Astrocyte of the cerebellum (primary cell): ENCODE data around the gene CERS6.

Experiments
- DNase-seq: peaks from one replicate; pipeline ENCODE4 v3.0.0-alpha.2; 2011; ENCODE audit warnings: low read depth
- H3K4me3 ChIP-seq: 2 replicates; pipeline ENCODE4 v1.5.1; 2011; ENCODE audit warnings: mild to moderate bottlenecking, low read depth, low read length, moderate library complexity
- in situ Hi-C: cut with HindIII; loops from 2 replicates; pipeline ENCODE4 v1.10.0; 2017; ENCODE audit warnings: low sequenced_read_pairs
- TF ChIP-seq, protein P1 (sequence below): IDR thresholded peaks from 2 replicates; pipeline ENCODE4 v1.5.1; 2012; ENCODE audit warnings: low read length, low read depth, moderate library complexity, mild to moderate bottlenecking; ENCODE audit errors: missing control alignments

CERS6 gene

DNA sequence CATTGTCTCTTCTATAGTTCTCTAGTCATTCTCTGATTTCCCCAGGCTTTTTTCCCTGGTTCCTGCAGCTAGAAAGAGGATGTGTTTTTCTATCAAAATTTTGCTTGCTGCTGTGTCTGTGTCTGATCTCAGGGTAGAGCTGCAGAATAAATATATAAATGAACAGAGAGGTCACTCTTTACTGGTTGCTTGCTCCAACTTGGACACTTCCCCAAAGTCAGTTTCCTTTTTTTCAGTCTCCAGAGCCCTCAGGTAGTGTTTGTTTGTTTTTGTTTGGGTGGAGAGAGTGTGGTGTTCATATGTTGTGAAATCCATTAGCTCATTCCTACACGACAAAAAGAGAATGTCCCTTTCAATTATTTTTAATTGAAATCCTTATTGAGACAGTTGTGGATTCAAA, 85.8 kb downstream of the CERS6 start:
- in situ Hi-C loops = no loop called here
- TF ChIP-seq, protein P1, sequence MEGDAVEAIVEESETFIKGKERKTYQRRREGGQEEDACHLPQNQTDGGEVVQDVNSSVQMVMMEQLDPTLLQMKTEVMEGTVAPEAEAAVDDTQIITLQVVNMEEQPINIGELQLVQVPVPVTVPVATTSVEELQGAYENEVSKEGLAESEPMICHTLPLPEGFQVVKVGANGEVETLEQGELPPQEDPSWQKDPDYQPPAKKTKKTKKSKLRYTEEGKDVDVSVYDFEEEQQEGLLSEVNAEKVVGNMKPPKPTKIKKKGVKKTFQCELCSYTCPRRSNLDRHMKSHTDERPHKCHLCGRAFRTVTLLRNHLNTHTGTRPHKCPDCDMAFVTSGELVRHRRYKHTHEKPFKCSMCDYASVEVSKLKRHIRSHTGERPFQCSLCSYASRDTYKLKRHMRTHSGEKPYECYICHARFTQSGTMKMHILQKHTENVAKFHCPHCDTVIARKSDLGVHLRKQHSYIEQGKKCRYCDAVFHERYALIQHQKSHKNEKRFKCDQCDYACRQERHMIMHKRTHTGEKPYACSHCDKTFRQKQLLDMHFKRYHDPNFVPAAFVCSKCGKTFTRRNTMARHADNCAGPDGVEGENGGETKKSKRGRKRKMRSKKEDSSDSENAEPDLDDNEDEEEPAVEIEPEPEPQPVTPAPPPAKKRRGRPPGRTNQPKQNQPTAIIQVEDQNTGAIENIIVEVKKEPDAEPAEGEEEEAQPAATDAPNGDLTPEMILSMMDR = no peak
- DNase-seq = no peak
- H3K4me3 ChIP-seq = no peak overlapping the region

DNA sequence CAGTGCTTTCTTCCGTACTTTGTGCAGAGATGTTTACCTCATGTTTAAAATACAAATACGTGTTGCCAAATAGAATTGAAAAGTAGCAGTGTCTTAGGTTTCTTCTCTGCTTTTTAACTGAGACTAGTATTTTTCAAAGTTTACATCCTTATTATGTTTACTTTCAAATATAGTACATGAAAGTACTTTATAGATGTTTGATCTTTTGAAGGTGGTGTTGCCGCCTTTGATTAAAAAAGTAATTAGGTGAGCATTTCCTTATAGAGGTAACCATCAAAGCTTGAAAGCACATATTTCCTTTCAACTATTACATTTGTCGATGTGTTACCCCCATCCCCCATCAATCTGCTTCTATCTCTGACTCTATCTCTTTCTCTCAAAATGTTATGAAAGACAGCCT, 87.0 kb downstream of the CERS6 start:
- in situ Hi-C loops = no loop called here
- H3K4me3 ChIP-seq = no peak overlapping the region
- TF ChIP-seq, protein P1 = no peak
- no peak for DNase-seq

DNA sequence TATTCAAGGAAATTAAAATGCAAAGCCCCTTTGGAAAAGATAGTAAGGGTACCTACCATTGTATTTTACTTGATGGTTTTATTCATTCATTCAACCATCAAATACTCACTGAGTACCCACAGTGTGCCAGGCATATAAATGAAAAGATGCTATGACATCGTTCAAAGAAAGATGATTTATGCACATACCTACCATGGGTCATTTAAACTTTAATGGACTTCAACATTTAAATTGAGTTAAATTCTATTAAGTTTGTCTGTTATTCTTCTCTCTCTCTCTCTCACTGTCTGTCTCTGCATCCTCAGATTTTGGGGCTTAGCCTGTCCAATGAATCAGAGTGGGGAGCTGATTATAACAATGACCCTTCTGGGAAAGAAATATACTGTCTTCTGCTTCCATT, 87.9 kb downstream of the CERS6 start:
- TF ChIP-seq, protein P1 = no peak
- no peak for DNase-seq
- H3K4me3 ChIP-seq = no peak overlapping the region
- in situ Hi-C loops = no loop called here

DNA sequence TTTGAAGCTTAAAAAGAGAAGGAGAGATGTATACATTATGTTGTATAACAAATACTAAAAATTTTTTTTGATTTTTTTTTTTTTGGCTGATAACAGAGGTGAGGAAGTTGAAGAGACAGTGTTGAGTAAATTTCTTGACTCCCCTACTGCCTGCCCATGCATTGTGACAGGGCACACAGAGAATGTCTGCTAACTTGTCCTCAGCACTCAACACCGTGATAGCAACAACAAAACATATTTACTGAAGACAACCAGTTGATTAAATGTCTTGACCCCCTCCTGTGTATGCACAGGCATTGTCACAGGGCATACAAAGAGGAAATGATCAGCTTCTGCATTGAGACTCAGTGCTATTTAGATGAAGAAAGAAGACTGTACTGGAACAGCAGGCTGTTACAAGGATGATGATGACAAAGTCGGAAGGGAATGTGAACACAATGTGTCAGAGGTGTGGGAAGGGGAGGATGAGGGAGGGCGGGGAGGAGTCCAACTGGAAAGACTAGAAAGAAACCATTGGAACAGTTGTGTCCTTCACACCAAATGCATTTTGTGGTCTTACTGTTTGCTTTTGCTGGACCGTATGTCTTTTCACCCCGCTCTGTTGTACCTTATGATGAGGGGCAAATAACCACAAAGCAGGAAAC, 89.5 kb downstream of the CERS6 start:
- in situ Hi-C loops = no loop called here
- no peak overlapping the region for H3K4me3 ChIP-seq
- peak; percentile 95 for DNase-seq
- TF ChIP-seq, protein P1 = no peak

DNA sequence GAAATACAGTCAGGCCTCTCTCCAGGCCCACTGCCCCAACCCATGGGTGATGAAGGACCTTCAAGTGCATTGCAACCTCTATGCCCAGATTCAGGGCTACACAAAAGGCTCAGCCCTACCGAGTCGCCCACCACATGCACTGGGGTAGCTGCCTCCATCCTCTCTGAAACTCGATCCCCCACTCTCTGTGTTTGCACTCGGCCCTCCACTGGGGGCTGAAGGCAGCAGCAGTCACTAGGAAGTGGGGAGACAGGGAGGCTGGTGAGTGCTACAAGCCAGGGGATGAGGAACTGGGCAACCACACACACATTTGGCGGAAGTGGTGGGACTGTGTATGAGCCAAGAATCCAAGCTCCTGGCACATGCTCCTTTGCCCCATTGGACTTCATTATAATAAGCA, 94.6 kb downstream of the CERS6 start:
- H3K4me3 ChIP-seq = no peak overlapping the region
- in situ Hi-C loops = no loop called here
- TF ChIP-seq, protein P1 = no peak
- DNase-seq = no peak

DNA sequence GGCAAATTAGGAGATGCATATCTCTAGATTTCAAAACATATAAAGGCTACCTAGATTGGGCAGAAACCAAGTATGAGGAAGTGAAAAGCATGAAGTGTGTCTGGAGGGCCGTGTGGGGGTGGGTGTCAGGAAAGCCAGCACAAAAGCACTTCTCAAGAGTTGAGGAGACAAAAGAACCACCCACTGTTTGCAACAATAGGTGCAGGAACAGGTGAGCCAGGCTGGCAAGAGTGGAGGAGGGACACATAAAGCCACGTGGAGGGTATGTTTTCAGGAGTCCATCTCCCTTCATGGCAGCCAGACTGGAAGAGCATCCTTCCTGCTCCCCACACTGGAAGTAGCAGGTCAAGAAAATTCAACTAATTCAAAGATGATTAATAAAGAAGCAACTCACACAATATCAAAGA, 96.4 kb downstream of the CERS6 start:
- TF ChIP-seq, protein P1 = no peak
- in situ Hi-C loops = no loop called here
- no peak for DNase-seq
- H3K4me3 ChIP-seq = no peak overlapping the region
